Keratinocyte (primary cell): ENCODE measurements around the gene COX6B2.

Experiments used
- CTCF ChIP-seq, 3 experiments: IDR thresholded peaks in 1 of 3; conservative IDR thresholded peaks in 1 of 3; optimal IDR thresholded peaks in 1 of 3; 2 replicates in 2 of 3; 3 replicates in 1 of 3; pipeline versions ENCODE3 to v1.5.1; 2011; ENCODE audit warnings: low read length in 3 of 3, mild to moderate bottlenecking in 3 of 3, moderate library complexity in 2 of 3, control low read depth in 1 of 3, inconsistent platforms in 1 of 3; ENCODE audit not compliant: insufficient read depth in 2 of 3; ENCODE audit errors: extremely low read depth in 1 of 3
- EZH2 ChIP-seq: IDR thresholded peaks from one replicate; pipeline ENCODE4 v1.6.1; 2012; ENCODE audit warnings: inconsistent platforms, mild to moderate bottlenecking, low read length, moderate library complexity

GRCh38 chr19:55379174-55379573 lies 24.7 kb upstream of the COX6B2 start:
- no peak for TF ChIP-seq CTCF (optimal IDR thresholded peaks at IDR 0.05 in 1 of 3, IDR thresholded peaks at IDR 0.05 in 1 of 3, conservative IDR thresholded peaks at IDR 0.05 in 1 of 3; ENCODE audit: extremely low read depth in 1 of 3, insufficient read depth in 2 of 3, low read length in 3 of 3)
- TF ChIP-seq EZH2, result no peak
